Measurements from ENCODE around the gene GPC5.
"Not testable (repeated sequence)": the region's sequence is repeated elsewhere in the genome, so short reads cannot be mapped to it uniquely, and the experiment has no call there.

GPC5 gene

DNA sequence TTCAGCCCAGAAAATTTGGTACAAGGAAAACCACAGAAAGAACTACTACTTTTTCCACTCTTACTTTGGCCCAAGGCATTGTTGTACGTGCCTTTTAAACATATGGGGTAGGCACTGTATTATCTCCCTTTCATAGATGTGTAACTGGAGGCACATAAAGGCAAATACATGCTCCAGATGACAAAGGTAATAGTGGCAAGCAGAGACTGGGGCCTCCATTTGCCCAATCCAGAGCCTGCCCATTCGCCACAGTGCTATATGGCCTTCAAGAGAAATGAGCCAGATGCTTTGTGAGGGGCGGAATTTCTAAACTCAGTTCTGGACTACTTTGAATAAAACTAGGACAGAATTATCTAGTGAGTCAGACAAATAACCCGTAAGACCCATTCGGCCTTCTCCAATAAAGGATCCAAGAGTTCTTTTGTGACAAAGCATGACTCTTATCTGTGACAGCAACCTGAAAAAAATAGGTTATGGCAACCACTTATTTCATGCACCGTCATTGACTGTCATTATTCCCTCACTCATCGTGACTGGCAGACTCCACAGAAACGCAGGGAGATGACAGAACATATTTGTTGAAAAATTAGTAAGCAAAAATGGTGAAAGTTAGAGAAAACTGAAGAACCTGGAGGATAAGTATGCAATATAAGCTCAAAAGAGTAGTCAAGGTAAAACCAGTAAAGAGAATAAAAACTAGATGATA lies 1116.2 kb downstream of the GPC5 start:
- DNase-seq (ENCODE audit: extremely low read depth, low read depth): no peak
- TF ChIP-seq, protein P1, sequence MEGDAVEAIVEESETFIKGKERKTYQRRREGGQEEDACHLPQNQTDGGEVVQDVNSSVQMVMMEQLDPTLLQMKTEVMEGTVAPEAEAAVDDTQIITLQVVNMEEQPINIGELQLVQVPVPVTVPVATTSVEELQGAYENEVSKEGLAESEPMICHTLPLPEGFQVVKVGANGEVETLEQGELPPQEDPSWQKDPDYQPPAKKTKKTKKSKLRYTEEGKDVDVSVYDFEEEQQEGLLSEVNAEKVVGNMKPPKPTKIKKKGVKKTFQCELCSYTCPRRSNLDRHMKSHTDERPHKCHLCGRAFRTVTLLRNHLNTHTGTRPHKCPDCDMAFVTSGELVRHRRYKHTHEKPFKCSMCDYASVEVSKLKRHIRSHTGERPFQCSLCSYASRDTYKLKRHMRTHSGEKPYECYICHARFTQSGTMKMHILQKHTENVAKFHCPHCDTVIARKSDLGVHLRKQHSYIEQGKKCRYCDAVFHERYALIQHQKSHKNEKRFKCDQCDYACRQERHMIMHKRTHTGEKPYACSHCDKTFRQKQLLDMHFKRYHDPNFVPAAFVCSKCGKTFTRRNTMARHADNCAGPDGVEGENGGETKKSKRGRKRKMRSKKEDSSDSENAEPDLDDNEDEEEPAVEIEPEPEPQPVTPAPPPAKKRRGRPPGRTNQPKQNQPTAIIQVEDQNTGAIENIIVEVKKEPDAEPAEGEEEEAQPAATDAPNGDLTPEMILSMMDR (IDR thresholded peaks at IDR 0.05; ENCODE audit: low read depth, low read length): no peak

DNA sequence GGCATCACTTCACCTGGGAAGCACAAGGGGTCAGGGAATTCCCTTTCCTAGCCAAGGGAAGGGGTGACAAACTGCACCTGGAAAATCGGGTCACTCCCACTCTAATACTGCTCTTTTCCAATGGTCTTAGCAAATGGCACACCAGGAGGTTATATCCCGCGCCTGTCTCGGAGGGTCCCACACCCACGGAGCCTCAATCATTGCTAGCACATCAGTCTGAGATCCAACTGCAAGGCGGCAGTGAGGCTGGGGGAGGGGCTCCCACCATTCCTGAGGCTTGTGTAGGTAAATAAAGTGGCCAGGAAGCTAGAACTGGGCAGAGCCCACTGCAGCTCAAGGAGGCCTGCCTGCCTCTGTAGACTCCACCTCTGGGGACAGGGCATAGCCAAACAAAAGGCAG lies 1118.5 kb downstream of the GPC5 start:
- DNase-seq (ENCODE audit: extremely low read depth, low read depth): not testable (repeated sequence)

DNA sequence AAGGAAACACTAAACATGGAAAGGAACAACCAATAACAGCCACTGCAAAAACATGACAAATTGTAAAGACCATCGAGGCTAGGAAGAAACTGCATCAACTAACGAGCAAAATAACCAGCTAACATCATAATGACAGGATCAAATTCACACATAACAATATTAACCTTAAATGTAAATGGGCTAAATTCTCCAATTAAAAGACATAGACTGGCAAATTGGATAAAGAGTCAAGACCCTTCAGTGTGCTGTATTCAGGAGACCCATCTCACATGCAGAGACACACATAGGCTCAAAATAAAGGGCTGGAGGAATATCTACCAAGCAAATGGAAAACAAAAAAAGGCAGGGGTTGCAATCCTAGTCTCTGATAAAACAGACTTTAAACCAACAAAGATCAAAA lies 1120.2 kb downstream of the GPC5 start:
- not testable (repeated sequence) for DNase-seq (ENCODE audit: extremely low read depth, low read depth)

DNA sequence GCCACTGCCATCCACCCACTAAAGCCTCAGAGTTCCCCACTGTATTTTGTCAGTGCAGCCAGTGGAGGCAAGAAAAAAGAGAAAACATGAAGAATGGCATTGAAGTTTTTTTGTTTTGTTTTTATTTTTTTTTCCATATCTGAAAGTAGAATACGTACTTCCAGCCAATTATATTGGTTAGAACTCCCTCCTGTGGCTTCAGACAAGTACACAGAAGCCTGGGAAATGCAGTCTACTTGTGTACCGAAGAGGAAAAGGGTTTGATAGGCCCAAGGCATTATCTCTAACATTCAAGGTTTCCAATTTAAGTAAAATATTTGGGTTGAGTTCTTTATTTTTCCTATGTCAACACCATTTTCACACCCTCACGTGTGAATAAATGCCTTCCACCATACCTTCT lies 1131.9 kb downstream of the GPC5 start:
- TF ChIP-seq, protein P1 (IDR thresholded peaks at IDR 0.05; ENCODE audit: low read depth, low read length): no peak
- no peak for DNase-seq (ENCODE audit: extremely low read depth, low read depth)

DNA sequence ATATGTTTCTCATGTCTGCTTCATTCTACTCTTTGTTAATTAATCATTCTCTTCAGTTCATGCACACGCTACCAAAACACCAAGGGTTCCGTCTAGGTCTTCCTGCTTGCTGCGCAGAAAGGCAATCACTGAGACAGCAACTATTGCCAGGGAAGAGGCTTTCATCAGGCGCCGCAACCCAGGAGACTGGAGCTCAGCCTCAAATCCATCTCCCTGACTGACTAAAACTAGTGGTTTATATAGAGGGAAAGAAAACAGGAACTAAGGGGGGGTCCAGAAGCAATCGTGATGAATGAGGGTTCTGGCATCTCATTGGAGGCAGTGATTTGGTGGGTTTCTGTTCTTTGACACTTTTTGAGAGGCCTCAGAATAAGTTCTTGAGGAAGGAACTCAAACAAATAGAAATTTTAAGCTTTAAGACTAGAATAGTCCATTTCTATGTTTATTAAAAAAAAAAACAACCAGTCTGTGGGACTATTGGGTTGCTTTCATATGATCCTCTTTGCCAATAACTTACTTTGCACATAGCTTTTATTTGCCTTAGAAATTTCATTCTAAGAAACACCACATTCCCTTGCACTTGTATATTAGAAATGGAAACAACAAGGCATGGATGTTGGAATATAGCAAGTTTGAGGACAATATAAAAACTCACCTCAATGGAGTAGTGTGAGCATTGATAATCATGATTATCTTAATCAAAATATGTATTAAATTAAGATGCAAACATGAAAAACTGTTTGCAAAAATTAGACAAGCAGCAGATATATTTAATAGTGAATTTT lies 1137.0 kb downstream of the GPC5 start:
- TF ChIP-seq, protein P1 (IDR thresholded peaks at IDR 0.05; ENCODE audit: low read depth, low read length): no peak
- DNase-seq (ENCODE audit: extremely low read depth, low read depth): no peak

DNA sequence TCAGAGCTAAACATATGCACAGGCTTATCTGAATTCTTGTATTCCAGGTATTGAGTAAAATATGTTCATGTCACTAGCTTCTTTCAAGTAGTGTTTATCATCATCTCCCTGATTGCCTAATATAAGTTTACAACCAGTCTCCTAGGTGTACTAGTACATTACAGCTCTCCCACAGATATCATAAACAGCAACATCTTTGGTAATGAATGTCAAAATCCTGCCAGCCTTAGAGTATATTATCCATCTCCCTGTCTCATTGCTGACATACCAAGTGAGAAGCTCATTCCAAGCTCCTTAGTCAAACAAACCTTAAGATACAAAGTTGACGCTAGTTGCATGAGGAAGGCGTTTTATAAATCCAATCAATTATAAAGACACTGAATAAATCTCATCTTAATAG lies 1139.0 kb downstream of the GPC5 start:
- no peak for DNase-seq (ENCODE audit: extremely low read depth, low read depth)
- TF ChIP-seq, protein P1 (IDR thresholded peaks at IDR 0.05; ENCODE audit: low read depth, low read length): no peak

DNA sequence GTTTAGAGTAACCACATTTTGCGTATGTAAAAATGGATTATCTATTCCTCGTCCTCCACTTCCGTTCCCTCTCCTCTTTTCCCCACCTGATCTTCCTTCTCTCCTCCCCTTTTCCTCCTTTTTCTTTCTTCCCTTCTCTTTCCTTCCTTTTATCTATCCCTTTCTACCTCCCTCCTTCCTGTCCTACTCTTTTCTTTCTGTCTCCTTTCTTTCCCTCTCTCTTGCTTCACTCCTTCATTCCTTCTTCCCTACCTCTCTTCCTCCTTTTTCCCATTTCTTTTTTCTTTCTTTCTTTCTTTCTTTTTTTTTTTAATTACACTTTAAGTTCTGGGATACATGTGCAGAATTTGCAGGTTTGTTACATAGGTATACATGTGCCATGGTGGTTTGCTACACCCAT lies 1139.7 kb downstream of the GPC5 start:
- TF ChIP-seq, protein P1 (IDR thresholded peaks at IDR 0.05; ENCODE audit: low read depth, low read length): no peak
- DNase-seq (ENCODE audit: extremely low read depth, low read depth): no peak

DNA sequence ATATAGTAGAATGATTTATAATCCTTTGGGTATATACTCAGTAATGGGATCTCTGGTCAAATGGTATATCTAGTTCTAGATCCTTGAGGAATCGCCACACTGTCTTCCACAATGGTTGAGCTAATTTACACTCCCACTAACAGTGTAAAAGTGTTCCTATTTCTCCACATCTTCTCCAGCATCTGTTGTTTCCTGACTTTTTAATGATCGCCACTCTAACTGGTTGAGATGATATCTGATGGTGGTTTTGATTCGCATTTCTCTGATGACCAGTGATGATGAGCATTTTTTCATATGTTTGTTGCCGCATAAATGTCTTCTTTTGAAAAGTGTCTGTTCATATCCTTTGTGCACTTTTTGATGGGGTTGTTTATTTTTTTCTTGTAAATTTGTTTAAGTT lies 1140.7 kb downstream of the GPC5 start:
- not testable (repeated sequence) for DNase-seq (ENCODE audit: extremely low read depth, low read depth)

DNA sequence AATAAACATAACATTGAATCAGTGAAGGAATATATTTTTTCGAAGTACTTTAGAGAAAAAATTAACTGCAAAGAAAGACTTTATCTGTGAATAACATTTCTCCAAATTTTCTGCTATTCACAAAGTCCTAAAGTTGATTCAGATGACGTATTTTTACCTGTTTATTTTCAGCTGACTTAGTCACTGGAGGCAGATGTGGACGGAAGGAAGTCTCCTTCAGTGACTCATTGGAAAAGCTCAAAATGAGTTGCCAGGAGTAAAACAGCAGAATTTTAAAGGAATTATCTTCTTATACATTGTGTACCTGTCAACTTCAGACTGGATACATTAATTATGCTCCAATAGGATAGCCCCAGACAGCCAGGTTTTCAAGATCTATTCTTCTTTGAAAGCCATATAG lies 1148.8 kb downstream of the GPC5 start:
- no peak for DNase-seq (ENCODE audit: extremely low read depth, low read depth)
- TF ChIP-seq, protein P1 (IDR thresholded peaks at IDR 0.05; ENCODE audit: low read depth, low read length): no peak

All from AG09319 (cell line).